ENCODE data around the gene MOCOS.

The MOCOS gene

DNA sequence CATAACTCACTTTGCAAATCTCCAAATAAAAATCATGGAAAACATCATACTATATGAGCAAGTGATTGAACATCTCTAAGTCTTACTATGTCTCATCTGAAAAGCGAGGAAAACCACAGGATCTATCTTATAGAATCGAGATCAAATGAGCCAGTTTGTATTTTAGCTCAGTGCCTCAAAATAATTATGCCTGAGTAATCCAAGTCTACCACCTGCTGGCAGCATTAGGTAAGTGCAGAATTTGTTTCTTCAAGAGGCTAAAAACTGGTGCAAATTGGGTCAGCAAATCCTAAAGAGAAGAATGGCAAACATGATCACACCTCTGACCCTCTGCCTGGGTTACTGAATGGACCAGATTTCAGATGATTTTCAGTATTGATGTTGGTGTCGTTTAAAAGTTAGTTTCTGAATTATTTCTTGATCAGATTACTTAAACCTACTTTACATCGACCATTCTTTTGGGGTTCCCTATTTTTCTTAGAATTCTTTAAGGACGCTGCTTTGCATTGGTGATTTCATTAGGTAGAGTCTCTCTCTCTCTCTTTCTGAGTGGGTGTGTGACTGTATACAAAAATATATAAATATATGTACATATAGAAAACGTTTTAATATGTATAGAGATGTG lies 97.5 kb downstream of the MOCOS start:
- TF ChIP-seq, protein P1, sequence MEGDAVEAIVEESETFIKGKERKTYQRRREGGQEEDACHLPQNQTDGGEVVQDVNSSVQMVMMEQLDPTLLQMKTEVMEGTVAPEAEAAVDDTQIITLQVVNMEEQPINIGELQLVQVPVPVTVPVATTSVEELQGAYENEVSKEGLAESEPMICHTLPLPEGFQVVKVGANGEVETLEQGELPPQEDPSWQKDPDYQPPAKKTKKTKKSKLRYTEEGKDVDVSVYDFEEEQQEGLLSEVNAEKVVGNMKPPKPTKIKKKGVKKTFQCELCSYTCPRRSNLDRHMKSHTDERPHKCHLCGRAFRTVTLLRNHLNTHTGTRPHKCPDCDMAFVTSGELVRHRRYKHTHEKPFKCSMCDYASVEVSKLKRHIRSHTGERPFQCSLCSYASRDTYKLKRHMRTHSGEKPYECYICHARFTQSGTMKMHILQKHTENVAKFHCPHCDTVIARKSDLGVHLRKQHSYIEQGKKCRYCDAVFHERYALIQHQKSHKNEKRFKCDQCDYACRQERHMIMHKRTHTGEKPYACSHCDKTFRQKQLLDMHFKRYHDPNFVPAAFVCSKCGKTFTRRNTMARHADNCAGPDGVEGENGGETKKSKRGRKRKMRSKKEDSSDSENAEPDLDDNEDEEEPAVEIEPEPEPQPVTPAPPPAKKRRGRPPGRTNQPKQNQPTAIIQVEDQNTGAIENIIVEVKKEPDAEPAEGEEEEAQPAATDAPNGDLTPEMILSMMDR (IDR thresholded peaks at IDR 0.05; ENCODE audit: control insufficient read depth, insufficient read depth, low read depth, low read length, missing control alignments), result peak; percentile 80

DNA sequence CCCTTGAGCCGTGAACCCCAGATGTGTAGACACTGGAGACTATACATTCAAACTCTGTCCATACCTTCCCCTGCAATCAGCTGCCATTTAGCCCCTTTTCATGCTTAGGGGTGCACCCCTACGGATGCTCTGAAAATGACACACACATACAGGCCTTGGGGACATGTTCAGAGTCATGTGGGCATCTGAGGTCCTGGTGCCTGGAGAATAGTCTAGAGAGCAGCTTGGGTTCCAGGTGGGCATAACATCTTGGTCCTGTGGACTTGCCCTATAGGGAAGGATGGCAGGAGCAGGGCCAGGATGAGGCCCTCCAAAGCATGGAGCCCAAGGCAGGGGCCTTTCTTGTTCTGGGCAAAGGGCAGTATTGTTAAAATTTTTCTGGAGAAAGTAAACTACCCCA lies 100.4 kb downstream of the MOCOS start:
- no peak for DNase-seq (ENCODE audit: low read depth)
- H3K4me3 ChIP-seq (ENCODE audit: control insufficient read depth, low read depth, low read length), result no peak overlapping the region
- TF ChIP-seq, protein P1 (IDR thresholded peaks at IDR 0.05; ENCODE audit: control insufficient read depth, insufficient read depth, low read depth, low read length, missing control alignments), result no peak

More for the DNA sequence above, 97.5 kb downstream of the MOCOS start:
- no peak for DNase-seq (ENCODE audit: low read depth)
- no peak overlapping the region for H3K4me3 ChIP-seq (ENCODE audit: control insufficient read depth, low read depth, low read length)

DNA sequence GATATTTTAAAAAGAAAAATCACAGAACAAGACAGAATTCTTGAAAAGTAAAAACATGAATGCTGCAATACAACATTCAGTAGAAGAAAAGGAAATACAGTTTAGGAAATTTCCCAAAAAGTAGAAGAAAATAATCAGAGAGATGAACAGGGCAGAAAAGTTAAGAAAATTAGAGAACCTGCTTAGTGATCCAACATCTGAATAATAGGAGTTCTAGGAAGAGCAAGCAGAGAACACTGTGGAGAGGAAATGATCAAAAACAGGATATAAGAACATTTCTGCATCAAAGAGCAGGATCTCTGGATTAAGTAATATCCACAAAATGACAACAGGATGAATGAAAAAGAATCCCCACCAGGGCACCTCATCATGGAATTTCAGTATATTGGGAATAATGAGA lies 101.4 kb downstream of the MOCOS start:
- DNase-seq (ENCODE audit: low read depth), result no peak
- H3K4me3 ChIP-seq (ENCODE audit: control insufficient read depth, low read depth, low read length), result no peak overlapping the region
- TF ChIP-seq, protein P1 (IDR thresholded peaks at IDR 0.05; ENCODE audit: control insufficient read depth, insufficient read depth, low read depth, low read length, missing control alignments), result no peak

DNA sequence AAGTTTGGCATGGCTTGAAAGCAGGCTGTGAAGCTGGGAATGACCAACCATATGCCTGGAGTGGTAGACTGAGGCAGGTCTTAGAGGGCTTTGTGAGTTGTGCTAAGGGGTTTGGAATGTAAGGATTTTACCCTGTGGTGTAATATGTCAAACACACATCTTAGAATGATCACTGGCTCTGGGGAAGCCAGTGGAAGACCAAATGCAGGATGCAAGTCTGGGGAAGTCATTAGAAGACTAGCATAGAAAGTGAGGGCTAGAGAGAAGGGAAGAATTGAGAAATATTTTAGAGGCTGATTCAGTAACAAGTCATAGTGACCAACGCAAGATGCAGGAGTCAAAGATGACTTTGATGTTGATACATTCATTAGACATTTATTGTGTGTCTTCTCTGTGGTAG lies 106.7 kb downstream of the MOCOS start:
- TF ChIP-seq, protein P1 (IDR thresholded peaks at IDR 0.05; ENCODE audit: control insufficient read depth, insufficient read depth, low read depth, low read length, missing control alignments), result no peak
- no peak for DNase-seq (ENCODE audit: low read depth)
- H3K4me3 ChIP-seq (ENCODE audit: control insufficient read depth, low read depth, low read length), result no peak overlapping the region

DNA sequence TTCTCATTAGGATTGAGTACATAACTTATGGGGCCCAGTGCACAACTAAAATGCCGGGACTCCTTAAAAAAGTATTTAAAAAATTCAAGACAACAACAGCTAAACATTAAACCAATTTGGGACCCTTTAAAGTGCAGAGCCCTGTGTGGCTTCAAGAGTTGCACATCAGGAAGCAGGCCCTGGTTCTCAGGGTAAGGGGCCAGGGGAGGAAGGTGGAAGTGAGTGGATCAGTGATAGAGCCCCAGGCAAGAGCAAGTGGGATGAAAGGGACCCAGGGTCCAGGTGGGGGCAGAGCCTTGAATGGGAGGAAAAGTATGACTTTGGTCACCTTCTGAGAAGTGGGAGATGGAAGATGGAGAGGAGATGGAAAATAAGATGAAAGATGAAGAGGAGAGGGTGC lies 107.9 kb downstream of the MOCOS start:
- TF ChIP-seq, protein P1 (IDR thresholded peaks at IDR 0.05; ENCODE audit: control insufficient read depth, insufficient read depth, low read depth, low read length, missing control alignments), result no peak
- DNase-seq (ENCODE audit: low read depth), result no peak
- H3K4me3 ChIP-seq (ENCODE audit: control insufficient read depth, low read depth, low read length), result no peak overlapping the region

DNA sequence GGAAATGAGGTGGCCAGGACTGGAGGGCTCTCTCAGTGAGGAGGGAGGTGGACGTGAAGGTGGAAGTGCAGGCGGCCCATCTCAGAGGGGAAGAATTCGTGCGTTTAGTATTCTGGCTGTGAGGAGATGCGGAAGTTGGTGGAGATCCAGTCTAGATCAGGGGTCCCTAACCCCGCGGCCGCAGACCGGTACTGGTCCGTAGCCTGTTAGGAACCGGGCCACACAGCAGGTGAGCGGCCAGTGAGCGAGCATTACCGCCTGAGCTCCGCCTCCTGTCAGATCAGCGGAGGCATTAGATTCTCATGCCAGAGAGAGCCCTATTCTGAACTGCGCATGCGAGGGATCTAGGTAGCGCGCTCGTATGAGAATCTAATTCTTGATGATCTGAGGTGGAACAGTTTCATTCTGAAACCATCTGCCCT lies 108.6 kb downstream of the MOCOS start:
- TF ChIP-seq, protein P1 (IDR thresholded peaks at IDR 0.05; ENCODE audit: control insufficient read depth, insufficient read depth, low read depth, low read length, missing control alignments), result no peak
- no peak for DNase-seq (ENCODE audit: low read depth)
- no peak overlapping the region for H3K4me3 ChIP-seq (ENCODE audit: control insufficient read depth, low read depth, low read length)
